ENCODE measurements around the gene ACAP1. TPM values are rescaled to one million over a fixed set of nuclear protein-coding genes. Genes with fewer than 3 reads are reported as not detected.

ACAP1 gene
- total RNA-seq, 6 experiments from 2014 or later = 1.6 to 6.8 (median 2.7) TPM

DNA sequence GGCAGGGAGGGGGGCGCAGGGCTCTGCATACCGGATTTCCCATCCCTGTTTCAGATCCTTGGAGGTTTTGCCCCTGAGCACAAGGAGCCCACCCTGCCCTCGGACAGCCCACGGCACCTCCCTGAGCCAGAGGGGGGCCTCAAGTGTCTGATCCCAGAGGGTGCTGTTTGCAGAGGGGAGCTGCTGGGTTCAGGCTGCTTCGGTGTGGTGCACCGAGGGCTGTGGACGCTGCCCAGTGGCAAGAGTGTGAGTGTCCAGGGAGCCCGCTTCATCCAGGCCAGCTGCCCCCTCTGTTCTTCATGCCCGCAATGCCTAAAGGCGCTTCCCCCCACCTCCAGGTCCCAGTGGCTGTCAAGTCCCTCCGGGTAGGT lies 47.0 kb downstream of the ACAP1 start:
- Histone ChIP-seq H3K4me3 (no peak overlapping the region), H3K9me3 (no peaks in the 10 kb centered on the region), H3K36me3 (peaks cover 0 to 2% (median 0%) of the 10 kb centered on the region in 4 donors), H3K4me1 (peaks cover 0 to 10% (median 0%) of the 10 kb centered on the region in 4 donors), H3K27ac (no peak overlapping the region), H3K27me3 (no peaks in the 10 kb centered on the region)
- DNase-seq = no peak
- TF ChIP-seq, protein P1, sequence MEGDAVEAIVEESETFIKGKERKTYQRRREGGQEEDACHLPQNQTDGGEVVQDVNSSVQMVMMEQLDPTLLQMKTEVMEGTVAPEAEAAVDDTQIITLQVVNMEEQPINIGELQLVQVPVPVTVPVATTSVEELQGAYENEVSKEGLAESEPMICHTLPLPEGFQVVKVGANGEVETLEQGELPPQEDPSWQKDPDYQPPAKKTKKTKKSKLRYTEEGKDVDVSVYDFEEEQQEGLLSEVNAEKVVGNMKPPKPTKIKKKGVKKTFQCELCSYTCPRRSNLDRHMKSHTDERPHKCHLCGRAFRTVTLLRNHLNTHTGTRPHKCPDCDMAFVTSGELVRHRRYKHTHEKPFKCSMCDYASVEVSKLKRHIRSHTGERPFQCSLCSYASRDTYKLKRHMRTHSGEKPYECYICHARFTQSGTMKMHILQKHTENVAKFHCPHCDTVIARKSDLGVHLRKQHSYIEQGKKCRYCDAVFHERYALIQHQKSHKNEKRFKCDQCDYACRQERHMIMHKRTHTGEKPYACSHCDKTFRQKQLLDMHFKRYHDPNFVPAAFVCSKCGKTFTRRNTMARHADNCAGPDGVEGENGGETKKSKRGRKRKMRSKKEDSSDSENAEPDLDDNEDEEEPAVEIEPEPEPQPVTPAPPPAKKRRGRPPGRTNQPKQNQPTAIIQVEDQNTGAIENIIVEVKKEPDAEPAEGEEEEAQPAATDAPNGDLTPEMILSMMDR (IDR thresholded peaks at IDR 0.05) = no peak
- no peak for TF ChIP-seq POLR2A (IDR thresholded peaks at IDR 0.05)
- WGBS (ENCODE audit: insufficient coverage, low coverage, low lambda C conversion rate, missing lambda C conversion rate) = 92% methylated on average over 2 of the region's 11 CpGs
- no peak for ATAC-seq
- intact Hi-C loops (cut with DNase I) = no loop called here

DNA sequence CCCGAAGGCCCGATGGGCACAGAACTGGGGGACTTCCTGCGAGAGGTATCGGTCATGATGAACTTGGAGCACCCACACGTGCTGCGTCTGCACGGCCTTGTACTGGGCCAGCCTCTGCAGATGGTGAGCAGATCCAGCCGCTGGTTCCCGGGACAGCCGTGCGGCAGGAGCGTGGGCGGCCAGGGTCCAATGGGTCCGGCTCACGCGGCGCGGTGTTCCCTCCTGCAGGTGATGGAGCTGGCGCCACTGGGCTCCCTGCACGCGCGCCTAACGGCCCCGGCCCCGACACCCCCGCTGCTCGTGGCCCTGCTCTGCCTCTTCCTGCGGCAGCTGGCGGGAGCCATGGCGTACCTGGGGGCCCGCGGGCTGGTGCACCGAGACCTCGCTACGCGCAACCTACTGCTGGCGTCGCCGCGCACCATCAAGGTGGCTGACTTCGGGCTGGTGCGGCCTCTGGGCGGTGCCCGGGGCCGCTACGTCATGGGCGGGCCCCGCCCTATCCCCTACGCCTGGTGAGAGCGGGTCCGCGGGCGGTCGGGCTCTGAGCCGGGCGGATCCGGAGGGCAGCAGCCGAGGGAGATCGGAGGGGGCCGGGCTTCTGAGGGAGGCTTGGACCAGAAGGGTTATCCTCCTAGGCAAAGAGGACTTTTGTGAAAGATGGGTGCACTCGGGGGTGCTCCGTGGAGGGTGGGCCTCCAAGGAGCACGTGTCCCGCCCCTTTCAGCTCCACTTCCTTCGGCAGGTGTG lies 47.6 kb downstream of the ACAP1 start:
- intact Hi-C loops (cut with DNase I) = no loop called here
- no peak overlapping the region for H3K27ac ChIP-seq
- H3K4me3 ChIP-seq = peak overlapping the region; percentile 16 to 42 (median 18)
- DNase-seq (no peak), ATAC-seq (peak; percentile 16 to 47 (median 34))
- WGBS (ENCODE audit: insufficient coverage, low coverage, low lambda C conversion rate, missing lambda C conversion rate) = no CpG with 5 or more reads among the region's 65 CpGs
- H3K9me3 ChIP-seq = no peaks in the 10 kb centered on the region
- no peaks in the 10 kb centered on the region for H3K27me3 ChIP-seq
- H3K36me3 ChIP-seq = peaks cover 0 to 8% (median 0%) of the 10 kb centered on the region in 4 donors
- H3K4me1 ChIP-seq = peaks cover 0 to 10% (median 0%) of the 10 kb centered on the region in 4 donors
- no peak for TF ChIP-seq POLR2A (IDR thresholded peaks at IDR 0.05)
- TF ChIP-seq, protein P1 (IDR thresholded peaks at IDR 0.05) = no peak

DNA sequence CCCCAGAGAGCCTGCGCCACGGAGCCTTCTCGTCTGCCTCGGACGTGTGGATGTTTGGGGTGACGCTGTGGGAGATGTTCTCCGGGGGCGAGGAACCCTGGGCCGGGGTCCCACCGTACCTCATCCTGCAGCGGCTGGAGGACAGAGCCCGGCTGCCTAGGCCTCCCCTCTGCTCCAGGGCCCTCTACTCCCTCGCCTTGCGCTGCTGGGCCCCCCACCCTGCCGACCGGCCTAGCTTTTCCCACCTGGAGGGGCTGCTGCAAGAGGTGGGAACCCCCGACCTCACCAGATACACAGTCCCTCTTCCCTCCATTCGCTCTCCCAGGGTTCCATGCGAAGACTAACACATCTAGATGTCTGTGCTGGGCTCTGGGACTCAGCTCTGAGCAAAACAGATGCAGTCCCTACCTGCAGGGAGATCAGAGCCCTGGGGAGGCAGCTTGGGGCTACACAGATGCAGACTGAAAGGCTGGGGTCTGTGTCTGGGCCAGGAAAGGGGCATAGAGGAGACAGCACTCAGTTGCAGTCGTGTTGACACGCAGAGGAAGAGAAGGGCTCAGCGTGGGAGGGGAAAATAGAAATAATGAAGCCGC lies 48.3 kb downstream of the ACAP1 start:
- 90% methylated on average over 6 of the region's 23 CpGs for WGBS (ENCODE audit: insufficient coverage, low coverage, low lambda C conversion rate, missing lambda C conversion rate)
- H3K36me3 ChIP-seq = peaks cover 0 to 11% (median 0%) of the 10 kb centered on the region in 4 donors
- no peak for DNase-seq
- H3K4me1 ChIP-seq = peaks cover 0 to 10% (median 0%) of the 10 kb centered on the region in 4 donors
- peak overlapping the region in 2 of 3 donors; percentile 16 to 42 for H3K4me3 ChIP-seq
- intact Hi-C loops (cut with DNase I) = no loop called here
- no peak overlapping the region for H3K27ac ChIP-seq
- TF ChIP-seq, protein P1 (IDR thresholded peaks at IDR 0.05) = no peak
- TF ChIP-seq POLR2A (IDR thresholded peaks at IDR 0.05) = no peak
- no peaks in the 10 kb centered on the region for H3K27me3 ChIP-seq
- ATAC-seq = no peak
- H3K9me3 ChIP-seq = no peaks in the 10 kb centered on the region

DNA sequence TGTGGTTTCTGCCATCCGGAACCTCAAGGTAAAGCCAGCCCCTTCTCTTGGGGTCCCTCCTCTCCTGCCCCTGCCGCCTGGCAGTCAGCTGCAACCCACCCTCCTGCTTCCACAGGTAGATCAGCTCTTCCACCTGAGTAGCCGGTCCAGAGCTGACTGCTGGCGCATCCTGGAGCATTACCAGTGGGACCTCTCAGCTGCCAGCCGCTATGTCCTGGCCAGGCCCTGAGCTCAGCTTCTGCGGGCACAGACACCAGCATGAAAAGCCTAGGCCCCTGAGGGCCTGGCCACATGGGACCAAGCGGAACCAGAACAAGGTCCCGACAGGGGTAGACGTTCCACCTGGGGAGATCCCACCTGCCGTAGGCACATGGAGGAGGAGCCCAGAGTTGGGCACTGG lies 52.5 kb downstream of the ACAP1 start:
- 73% methylated on average over 4 of the region's 10 CpGs for WGBS (ENCODE audit: insufficient coverage, low coverage, low lambda C conversion rate, missing lambda C conversion rate)
- ATAC-seq (no peak), DNase-seq (no peak)
- Histone ChIP-seq H3K27ac (no peak overlapping the region), H3K4me3 (no peak overlapping the region), H3K27me3 (no peaks in the 10 kb centered on the region), H3K9me3 (no peaks in the 10 kb centered on the region), H3K36me3 (peaks cover 0 to 14% (median 0%) of the 10 kb centered on the region in 4 donors), H3K4me1 (no peaks in the 10 kb centered on the region)
- intact Hi-C loops (cut with DNase I) = no loop called here
- TF ChIP-seq POLR2A (IDR thresholded peaks at IDR 0.05) = no peak
- TF ChIP-seq, protein P1 (IDR thresholded peaks at IDR 0.05) = no peak
